Measurements from ENCODE around the gene TMEM94.
"Not testable (repeated sequence)": the region's sequence is repeated elsewhere in the genome, so short reads cannot be mapped to it uniquely, and the experiment has no call there.

The TMEM94 gene

GRCh38 chr17:75476752-75477489 is 20.5 kb downstream of the TMEM94 start:
- DNase-seq (ENCODE audit: low read depth) = no peak

- not testable (repeated sequence) for DNase-seq (ENCODE audit: low read depth)
These were observed 21.0 kb downstream of the TMEM94 start for GRCh38 chr17:75477490-75477862.

GRCh38 chr17:75478508-75478907 is 22.1 kb downstream of the TMEM94 start:
- no peak for DNase-seq (ENCODE audit: low read depth)

DNA sequence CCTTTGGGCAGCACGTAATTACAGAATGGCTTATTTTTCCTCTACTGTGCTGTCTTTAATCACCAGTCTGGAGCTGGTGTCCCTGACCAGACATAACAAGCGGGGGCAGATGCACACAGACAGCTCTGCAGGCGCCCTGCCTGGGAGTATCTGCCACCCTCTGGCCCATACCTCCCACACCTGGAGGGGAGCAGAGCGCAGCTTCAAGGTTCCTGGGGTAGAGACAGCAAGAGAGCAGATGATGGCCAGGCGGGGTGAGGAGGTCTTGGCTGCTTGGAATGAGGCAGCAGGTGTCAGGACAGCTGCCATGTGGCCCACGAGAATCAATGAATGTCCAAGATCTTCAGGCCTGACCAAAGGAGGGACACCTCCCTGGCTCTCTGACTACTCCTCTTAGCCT is 23.8 kb downstream of the TMEM94 start:
- DNase-seq (ENCODE audit: low read depth) = no peak

DNA sequence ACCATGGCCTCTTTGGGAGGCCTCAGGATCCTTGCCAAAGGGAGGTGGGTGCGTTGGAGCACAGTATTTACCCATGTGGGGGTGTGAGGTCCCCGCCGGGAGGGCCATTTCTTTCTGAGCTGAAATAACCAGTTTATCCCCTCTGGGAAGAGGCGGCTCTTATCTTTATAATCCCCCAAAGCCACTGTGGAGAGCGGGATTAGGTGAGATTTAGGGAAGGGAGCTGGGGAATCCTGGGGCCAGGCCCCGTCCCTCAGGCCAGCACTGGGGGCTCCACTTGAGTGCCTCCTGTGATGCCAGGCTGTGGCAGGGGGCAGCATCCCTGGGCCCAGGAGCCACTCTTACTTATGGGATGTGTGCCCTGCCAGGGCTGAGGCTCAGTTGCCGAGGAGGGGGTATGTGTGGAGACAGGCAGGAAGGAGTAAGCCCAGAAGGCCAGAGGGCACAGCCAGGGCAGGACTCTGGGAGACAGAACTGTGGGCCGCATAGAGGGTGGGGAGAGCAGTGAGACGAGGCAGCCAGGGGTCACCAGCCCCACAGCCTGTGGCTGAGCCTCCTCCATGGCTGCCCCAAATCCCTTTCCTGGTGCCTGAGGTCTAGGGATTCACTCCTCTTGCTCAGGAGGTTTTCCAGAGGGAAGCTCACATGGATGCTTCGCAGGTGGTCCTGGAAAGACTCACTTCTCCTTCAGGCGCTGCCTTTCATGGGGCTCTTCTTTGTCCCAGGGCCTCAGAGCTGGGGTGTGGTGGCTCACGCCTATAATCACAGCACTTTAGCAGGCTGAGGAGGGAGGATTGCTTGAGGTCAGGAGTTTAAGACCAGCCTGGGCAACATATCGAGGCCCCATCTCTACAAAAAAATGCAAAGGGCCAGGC is 25.0 kb downstream of the TMEM94 start:
- no peak for DNase-seq (ENCODE audit: low read depth)

GRCh38 chr17:75482098-75482942 is 25.9 kb downstream of the TMEM94 start:
- DNase-seq (ENCODE audit: low read depth) = no peak

- DNase-seq (ENCODE audit: low read depth) = no peak
These were observed 29.3 kb downstream of the TMEM94 start for GRCh38 chr17:75485688-75486087.

- no peak for DNase-seq (ENCODE audit: low read depth)
These were observed 29.7 kb downstream of the TMEM94 start for GRCh38 chr17:75486151-75486550.

GRCh38 chr17:75486951-75487350 is 30.5 kb downstream of the TMEM94 start:
- DNase-seq (ENCODE audit: low read depth) = no peak

- peak; percentile 25 for DNase-seq (ENCODE audit: low read depth)
These were observed 31.1 kb downstream of the TMEM94 start for GRCh38 chr17:75487351-75488070.

DNA sequence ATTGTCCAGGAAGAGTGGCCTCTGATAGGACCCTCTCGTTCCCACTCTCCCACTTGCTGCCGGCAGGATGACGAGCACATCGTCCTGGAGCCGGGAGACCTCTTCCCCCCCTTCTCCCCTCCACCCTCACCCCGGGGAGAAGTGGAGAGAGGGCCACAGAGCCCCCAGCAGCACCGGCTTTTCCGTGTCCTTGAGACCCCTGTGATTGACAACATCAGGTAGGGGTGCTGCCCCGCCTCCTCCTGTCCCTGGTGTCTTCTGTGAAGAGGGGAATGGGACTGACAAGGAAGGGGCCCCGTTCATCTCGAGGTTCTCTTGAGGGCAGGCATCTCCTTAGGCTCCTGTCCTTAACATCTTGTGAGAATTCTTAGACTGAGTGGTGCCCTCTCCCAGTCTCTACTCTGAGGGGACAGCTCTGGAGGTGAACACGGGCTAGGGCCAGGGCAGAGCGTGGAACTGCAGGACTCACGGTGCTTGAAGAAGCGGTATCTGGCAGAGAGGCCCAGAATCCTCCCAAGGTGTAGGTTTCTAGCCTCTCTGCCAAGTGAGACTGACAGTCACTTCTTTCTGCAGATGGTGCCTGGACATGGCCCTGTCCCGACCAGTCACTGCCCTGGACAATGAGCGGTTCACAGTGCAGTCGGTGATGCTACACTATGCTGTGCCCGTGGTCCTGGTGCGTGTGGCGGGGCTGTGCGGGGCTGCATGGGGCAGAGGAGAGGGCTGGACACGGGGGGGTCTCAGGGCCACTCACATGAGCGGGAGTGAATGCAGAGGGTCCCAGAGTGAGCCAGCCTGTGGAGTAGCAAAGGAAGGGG is 32.5 kb downstream of the TMEM94 start:
- no peak for DNase-seq (ENCODE audit: low read depth)

- DNase-seq (ENCODE audit: low read depth) = no peak
These were observed 33.1 kb downstream of the TMEM94 start for GRCh38 chr17:75489511-75489955.

GRCh38 chr17:75490173-75490743 is 33.8 kb downstream of the TMEM94 start:
- no peak for DNase-seq (ENCODE audit: low read depth)

DNA sequence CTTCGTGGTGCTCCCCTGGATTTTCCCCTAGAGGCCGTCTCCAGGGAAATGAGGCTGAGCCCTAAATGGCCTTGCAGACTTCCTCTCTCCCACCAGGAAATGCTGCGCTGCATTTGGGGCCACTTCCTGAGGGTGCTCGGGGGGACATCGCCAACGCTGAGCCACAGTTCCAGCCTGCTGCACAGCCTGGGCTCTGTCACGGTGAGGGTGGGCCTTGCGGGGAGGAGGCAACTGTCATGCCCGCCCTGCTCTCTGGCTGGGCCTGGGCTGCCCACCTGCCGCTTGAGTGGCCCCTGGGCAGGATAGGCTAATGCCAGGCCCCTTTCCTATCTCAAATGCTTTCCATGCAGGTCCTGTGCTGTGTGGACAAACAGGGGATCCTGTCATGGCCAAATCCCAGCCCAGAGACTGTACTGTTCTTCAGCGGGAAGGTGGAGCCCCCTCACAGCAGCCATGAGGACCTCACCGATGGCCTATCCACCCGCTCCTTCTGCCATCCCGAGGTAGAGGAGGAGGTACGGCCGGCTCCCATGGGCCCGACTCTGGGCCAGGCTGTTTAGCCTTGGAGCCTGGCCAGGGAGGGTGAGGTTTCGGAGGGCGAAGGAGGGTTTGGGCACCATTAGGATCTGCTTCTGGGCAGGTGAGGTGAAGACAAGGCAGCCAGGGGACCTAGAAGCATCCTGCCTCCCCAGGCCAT is 34.7 kb downstream of the TMEM94 start:
- DNase-seq (ENCODE audit: low read depth) = no peak

GRCh38 chr17:75491680-75492079 is 35.2 kb downstream of the TMEM94 start:
- DNase-seq (ENCODE audit: low read depth) = no peak

- DNase-seq (ENCODE audit: low read depth) = no peak
These were observed 36.2 kb downstream of the TMEM94 start for GRCh38 chr17:75492555-75493168.

DNA sequence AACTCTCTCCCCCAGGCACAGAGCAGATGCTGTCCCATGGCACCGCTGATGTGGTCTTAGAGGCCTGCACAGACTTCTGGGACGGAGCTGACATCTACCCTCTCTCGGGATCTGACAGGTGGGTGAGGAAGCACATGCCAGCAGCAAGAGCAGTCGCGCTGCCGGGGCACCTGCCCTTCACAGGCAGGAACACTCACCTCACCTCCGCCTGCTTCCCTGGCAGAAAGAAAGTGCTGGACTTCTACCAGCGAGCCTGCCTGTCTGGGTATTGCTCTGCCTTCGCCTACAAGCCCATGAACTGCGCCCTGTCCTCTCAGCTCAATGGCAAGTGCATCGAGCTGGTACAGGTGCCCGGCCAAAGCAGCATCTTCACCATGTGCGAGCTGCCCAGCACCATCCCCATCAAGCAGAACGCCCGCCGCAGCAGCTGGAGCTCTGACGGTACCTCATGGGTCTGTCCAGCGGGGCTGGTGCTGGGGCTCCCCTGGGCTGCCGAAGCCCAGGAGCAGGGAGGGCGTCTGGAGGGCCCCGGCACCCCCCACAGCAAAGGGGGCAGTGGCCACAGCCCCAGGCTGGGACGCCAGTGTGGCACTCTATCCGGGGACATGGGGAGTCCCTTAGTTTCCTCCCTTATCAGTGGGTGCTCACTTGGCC is 37.2 kb downstream of the TMEM94 start:
- no peak for DNase-seq (ENCODE audit: low read depth)

GRCh38 chr17:75494326-75494877 is 38.0 kb downstream of the TMEM94 start:
- DNase-seq (ENCODE audit: low read depth) = no peak

DNA sequence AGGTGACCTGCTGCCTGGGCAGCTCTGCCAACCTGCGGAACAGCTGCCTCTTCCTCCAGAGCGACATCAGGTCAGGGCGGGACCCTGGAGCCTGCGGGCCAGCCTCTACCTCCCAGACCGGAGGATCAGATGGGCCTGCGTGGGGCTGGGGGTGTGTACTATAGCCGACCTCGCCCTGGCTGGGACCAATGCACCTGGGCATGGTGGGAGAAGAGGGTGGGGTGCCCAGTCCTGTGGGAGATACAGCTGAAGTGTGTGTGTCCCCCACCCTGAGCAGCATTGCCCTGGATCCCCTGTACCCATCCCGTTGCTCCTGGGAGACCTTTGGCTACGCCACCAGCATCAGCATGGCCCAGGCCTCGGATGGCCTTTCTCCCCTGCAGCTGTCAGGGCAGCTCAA is 39.6 kb downstream of the TMEM94 start:
- no peak for DNase-seq (ENCODE audit: low read depth)
